ENCODE results near the gene DMXL1.

Gene DMXL1

DNA sequence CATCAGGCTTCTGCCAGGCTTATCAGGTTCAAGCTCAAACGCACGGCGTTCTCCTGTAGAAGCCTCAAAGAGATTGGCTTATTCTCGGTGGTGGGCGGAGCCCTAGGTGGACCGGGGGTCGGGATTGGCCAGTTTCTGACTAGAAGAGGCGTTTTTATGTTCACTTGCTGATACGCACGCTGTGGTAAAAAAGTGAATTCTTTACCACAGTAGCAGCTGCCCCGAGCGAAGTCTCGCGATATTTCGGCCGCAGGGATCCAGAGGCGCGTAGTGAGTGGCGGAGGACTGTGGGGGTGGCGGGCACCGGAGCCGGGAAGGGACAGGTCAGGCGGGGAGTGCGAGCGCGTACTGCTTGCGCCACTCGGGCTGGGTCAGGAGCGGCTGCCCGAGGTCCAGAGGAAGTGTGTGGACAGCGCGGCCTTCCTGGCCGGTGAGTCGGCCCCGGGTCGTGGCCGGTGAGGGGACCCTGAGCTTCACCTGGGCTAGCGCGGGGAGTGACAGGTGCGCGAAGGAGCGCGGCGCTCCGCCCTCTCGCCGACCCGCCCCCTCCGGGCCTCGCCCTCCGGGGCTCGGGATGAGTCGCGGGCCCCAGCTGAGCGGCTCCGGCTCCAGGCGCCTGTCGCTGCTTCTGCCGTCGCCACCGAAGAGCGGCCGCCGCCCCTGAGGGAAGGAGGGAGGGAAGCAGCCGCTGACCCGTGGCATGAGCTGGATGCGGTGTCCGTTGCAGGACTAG is at the start of gene DMXL1:
Gene DMXL1 (plus strand): TSS at position 260 of the 733 bp plus-strand sequence. CDS start 483 bp downstream, outside the sequence.
- TF ChIP-seq, protein P1, sequence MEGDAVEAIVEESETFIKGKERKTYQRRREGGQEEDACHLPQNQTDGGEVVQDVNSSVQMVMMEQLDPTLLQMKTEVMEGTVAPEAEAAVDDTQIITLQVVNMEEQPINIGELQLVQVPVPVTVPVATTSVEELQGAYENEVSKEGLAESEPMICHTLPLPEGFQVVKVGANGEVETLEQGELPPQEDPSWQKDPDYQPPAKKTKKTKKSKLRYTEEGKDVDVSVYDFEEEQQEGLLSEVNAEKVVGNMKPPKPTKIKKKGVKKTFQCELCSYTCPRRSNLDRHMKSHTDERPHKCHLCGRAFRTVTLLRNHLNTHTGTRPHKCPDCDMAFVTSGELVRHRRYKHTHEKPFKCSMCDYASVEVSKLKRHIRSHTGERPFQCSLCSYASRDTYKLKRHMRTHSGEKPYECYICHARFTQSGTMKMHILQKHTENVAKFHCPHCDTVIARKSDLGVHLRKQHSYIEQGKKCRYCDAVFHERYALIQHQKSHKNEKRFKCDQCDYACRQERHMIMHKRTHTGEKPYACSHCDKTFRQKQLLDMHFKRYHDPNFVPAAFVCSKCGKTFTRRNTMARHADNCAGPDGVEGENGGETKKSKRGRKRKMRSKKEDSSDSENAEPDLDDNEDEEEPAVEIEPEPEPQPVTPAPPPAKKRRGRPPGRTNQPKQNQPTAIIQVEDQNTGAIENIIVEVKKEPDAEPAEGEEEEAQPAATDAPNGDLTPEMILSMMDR (conservative IDR thresholded peaks at IDR 0.05; ENCODE audit: low read length) = no peak
- H3K4me3 ChIP-seq (ENCODE audit: low read length) = peak within 1 kb of the TSS; percentile 98
- DNase-seq (ENCODE audit: low read depth) = peak; percentile 99

DNA sequence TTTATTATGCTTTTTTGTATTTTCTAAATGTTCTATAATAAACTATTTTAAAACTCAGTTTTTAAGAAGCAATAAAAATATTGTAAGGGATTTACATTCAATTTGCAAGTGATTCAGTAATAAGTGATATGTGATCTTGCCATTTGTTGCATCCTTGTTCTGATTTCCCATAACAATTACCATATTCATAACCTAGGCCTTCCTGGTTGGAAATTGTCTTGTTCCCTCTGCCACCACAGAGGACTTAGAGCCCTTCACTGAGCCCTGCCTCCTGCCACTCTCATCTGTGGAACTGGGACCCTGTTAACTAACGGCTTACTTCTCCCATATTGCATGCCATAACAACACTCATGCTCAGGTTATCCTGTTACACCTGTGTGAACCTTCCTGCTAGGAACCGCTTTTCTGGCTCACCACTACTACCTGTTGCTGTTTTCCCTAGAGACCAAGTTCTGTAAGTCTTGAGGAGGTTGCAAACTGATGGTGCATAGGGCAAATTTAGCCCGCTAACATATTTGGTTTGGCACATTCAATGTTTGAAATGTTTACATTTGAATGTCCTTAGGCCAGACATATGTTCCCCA is 49.6 kb upstream of the DMXL1 start:
- TF ChIP-seq, protein P1 (conservative IDR thresholded peaks at IDR 0.05; ENCODE audit: low read length) = no peak
- no peak for DNase-seq (ENCODE audit: low read depth)
- no peak overlapping the region for H3K4me3 ChIP-seq (ENCODE audit: low read length)

- DNase-seq (ENCODE audit: low read depth) = peak; percentile 57
- TF ChIP-seq, protein P1 (conservative IDR thresholded peaks at IDR 0.05; ENCODE audit: low read length) = peak; percentile 65
- no peak overlapping the region for H3K4me3 ChIP-seq (ENCODE audit: low read length)
These were observed 48.7 kb upstream of the DMXL1 start for GRCh38 chr5:119022017-119022745.

GRCh38 chr5:119022773-119023172 is 48.1 kb upstream of the DMXL1 start:
- H3K4me3 ChIP-seq (ENCODE audit: low read length) = no peak overlapping the region
- DNase-seq (ENCODE audit: low read depth) = no peak
- TF ChIP-seq, protein P1 (conservative IDR thresholded peaks at IDR 0.05; ENCODE audit: low read length) = no peak

- TF ChIP-seq, protein P1 (conservative IDR thresholded peaks at IDR 0.05; ENCODE audit: low read length) = no peak
- no peak overlapping the region for H3K4me3 ChIP-seq (ENCODE audit: low read length)
- DNase-seq (ENCODE audit: low read depth) = no peak
These were observed 42.3 kb upstream of the DMXL1 start for GRCh38 chr5:119028575-119028974.

DNA sequence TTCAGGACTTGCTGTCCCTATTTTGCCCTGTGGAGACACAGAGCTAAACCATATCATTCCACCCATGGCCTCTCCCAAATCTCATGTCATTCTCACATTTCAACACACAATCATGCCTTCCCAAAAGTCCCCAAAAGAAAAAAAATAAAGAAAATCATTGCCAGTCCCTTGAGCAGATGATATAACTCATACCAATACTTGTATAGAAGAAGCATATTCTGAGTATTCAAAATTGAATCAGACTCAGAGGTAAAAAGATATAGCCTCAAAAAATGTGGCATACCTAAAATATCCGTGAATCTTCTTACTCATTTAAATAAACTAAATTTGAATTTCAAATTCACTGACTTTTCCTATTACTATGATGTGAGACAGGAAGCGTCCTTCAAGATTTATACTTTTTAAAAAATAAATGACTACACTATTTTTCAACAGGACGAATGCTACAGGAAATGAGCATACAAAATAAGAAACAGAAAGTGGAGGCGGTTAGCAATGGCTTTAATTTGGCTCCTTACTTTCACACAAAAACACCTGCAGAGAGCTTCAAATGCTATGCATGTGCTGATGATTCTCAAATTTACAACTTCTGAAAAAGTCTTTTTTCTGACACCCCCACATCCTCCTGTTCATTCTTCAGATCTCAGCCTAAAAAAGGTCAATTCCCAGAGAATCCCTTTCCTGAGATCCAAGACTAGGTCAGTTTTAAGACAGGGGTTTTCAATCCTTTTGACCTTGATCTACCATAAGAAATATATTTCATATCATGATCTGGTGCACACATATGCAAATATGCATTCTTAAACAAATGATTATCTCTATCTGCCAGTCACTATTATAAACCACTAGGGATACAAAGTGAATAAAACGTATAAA is 39.6 kb upstream of the DMXL1 start:
- H3K4me3 ChIP-seq (ENCODE audit: low read length) = no peak overlapping the region
- no peak for DNase-seq (ENCODE audit: low read depth)

More for the DNA sequence above, 39.6 kb upstream of the DMXL1 start:
- TF ChIP-seq, protein P1 (conservative IDR thresholded peaks at IDR 0.05; ENCODE audit: low read length) = no peak
